HG02763 (cell line): ENCODE results near the gene FSTL4.

Experiments used
- ATAC-seq: cut with Tn5 transposase; IDR thresholded peaks from one replicate; pipeline ENCODE4 v1.9.1; 2021; ENCODE audit warnings: mild to moderate bottlenecking, moderate library complexity; ENCODE audit not compliant: unreplicated experiment

Gene FSTL4

DNA sequence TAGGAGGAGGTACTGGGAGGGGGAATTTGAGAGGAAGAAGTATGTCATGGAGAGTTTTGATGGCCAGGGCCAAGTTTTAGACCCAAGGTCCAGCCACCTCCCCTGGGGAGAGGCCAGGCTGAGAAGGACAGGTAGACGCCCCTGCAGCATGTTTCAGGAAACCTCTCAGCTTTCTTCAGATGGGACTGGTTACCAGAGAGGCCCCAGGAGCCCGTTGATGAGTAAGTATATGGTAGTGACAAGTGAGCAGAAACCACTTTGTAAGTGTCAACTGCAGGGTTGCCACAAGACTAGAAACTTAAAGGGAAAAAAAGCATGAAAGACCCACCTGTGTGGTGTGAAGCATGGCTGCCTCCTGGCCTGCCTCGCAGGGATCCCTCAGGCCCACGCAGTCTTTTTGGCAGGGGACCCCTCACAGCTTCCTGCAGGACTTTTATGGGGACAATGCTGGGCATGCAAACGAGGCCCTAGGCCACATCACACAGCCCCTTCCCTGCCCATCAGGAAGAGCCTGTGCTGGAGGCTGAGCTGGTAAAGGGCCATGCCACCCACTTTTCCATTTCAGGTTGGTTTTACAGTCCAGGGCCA is 255.9 kb downstream of the FSTL4 start:
- no peak for ATAC-seq

GRCh38 chr5:133354323-133355185 is 257.8 kb downstream of the FSTL4 start:
- no peak for ATAC-seq

DNA sequence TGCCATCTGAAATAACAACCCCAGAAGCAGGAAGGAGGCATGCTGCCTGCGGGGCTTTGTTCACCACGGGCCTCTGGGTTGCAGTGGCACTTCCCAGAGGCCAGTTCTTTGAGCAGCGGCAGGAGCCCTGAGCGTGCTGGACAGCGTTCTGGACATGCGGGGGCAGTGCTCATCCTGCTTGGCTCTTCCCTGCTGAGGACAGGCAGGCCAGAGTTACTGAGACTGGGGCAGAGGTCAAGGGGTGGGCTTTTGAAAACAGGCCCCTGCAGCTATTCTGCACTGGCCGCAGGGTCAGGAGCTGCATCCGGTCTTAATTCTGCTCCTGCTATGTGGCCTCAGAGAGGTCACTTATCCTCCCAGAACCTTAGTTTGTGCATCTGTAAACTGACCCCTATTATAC is 258.6 kb downstream of the FSTL4 start:
- no peak for ATAC-seq

GRCh38 chr5:133348406-133348805 is 263.9 kb downstream of the FSTL4 start:
- no peak for ATAC-seq

DNA sequence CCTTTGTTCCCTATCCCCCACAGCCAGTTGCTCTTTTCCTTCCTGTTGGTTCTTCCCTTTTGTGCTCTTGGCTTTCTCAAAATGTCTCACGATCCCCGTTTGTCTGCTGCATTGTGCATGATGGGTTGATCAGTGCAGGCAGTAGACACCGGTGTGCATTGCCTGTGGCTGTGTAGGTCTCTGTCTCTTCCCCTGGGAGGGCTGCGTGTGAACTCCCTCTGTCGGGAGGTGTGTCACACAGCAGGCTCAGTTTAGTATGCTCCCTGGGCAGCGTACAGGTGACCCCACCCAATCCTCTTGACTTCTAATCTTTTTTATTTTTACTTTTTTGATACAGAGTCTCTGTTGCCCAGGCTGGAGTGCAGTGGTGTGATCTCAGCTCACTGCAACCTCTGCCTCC is 265.3 kb downstream of the FSTL4 start:
- no peak for ATAC-seq

GRCh38 chr5:133344266-133344665 is 268.1 kb downstream of the FSTL4 start:
- ATAC-seq: no peak

- no peak for ATAC-seq
These were observed 269.1 kb downstream of the FSTL4 start for GRCh38 chr5:133343196-133343595.

DNA sequence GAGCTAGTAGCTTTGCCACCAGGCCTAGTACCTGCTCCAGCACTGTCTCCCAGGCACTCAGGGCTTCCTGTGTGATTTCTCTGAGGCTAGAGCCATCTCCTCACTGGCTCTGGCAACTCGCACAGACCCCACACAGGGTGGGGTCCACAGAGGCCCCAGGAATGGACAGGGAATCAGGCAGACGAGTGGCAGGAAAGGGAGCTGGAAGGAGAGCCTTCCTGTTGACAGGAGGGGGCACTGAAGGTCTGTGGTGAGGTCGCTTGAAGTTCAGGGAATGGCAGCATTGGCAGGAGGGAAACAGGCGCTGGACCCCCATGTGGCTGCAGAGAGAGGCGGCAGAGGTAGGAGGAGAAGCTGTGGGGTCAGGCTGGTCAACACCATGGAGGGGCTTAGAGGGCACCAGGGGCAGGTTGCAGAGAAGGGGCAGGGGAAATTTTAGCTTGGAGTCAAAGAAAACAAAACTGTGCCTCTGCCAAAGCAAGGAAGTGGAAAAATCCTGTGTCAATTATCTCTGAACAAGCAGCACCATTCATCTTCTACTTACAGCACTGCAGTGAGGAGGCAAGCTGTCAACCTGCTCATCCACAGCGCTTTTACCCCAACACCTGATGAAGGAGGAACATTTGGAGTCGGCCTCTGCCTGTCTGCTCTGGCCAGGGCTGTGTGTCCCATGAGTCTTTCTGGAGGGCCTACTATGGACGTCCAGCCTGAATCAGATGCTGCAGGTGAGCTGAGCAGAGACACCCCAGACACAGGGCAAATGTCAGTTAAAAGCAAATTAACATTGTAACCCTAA is 270.2 kb downstream of the FSTL4 start:
- no peak for ATAC-seq

DNA sequence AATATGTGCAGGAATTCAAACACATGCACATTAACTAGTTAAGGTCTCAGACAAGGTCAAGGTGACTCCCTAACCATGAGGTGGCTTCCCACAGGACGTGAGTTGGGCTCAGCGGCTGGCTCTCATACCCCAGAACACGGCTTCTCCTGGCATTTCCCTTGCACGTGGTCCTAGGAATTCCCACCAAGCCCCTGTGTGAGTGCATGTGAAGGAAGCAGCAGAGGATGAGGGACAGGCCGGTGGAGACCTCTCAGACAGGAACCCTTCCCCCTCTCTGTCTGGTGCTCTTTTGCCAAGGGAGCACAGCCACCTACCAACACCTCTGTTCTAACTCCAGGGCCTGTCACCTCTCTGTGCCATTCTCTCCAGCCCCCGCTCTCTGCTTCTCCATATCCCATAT is 271.0 kb downstream of the FSTL4 start:
- no peak for ATAC-seq

- ATAC-seq: no peak
These were observed 271.5 kb downstream of the FSTL4 start for GRCh38 chr5:133340822-133341221.

DNA sequence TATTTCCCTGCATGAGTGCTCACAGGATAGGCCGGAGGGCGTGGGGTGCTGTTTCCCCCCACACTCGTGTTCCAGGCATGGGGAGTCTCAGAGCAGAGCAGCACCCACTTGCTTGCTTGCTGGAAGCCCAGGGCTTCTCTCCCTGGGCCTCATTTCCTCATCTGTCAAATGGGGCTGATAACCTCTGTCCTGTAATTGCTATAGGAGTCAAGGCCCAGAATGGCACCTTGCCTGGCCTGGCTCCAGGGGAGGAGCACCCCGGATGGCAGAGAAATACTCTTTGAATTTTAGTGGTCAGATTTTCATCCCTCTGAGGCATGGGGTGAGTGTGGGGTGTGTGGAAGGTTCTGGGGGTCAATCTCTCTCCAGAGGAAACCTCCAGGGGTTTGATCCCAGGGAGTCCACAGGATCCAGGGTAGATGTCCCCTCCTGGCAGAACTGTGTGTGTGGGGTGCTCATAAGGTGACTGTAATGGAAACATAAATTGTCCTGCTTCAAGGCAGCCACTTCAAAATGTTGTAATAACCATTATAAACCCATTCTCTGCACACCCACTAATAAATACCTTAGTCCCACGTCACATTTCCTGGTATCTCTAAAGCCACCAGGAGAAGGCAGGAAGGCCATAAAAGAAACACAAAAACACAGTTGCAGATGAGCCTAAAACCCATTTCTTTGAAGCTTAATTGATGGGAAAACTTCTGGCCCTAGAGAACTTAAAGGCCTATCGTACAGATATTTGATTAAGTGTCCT is 272.2 kb downstream of the FSTL4 start:
- no peak for ATAC-seq

DNA sequence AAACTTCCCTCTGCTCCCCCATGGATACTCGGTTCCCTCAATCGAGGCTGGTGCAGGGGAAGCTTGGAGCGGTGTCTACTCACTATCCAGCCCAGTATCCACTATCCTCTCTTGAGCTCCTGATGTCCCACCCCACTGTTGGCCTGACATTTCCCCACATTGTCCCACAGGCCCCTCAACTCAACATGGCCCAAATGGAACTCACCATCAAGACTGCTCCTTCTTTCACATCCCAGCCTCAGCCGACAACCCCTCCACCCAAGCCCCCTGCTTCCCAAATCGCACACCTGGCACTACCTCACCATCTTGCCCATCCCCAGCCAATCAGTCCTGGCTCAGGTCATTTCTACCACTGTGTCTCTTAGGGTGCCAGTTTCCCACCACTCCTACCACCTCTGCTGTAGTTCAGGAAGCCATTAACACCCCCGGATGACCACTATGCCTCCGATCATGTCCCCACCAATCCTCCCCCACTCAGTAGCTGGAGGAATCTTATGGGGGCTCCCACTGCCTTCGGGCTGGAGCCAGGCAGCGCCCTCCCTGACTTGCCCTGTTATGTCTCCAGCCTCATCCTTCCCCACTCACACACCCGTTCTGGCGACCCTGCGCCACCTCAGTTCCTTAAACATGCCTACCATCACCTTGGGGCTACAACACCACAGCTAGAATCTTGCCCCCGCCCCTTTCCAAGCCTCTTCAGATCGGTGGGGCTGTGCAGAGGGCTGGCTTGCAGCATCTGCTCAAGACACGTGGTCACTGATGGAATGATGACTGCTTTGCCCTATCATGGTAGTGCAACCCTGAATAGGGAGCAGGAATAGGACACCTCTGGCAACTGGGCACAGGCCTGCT is 273.6 kb downstream of the FSTL4 start:
- ATAC-seq: no peak

DNA sequence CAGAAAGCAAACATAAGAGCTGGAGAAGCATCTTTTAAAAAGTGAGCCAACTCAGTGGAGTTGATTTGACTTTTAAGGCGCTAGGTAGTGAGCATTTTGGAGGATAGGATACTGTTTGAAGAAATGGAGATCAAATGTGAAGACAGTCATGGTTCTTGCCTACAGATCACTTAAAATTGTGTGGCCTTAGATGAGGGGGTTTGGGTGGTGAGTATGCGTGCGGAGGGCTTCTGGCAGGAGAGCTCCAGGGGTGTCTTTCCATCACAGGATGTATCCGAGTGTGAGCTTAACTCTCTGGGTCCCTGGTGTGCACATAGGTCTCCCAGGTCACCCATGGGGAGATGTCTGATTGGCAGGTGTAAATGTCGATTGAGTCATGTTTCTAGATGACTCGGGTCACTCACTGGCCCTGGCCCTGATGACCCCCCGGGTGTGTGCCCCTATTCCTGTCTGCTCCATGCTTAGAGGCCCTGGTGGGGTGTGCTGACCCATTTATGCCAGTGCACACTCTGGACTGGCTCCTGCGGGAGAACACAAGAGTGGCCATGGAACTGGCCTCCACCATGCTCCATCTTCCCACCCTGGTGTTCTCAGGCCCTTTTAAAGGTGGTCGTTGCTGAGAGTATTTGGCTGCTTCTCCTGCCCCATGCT is 274.4 kb downstream of the FSTL4 start:
- ATAC-seq: no peak

GRCh38 chr5:133336969-133337410 is 275.4 kb downstream of the FSTL4 start:
- ATAC-seq: no peak

- no peak for ATAC-seq
These were observed 276.0 kb downstream of the FSTL4 start for GRCh38 chr5:133336121-133336968.

DNA sequence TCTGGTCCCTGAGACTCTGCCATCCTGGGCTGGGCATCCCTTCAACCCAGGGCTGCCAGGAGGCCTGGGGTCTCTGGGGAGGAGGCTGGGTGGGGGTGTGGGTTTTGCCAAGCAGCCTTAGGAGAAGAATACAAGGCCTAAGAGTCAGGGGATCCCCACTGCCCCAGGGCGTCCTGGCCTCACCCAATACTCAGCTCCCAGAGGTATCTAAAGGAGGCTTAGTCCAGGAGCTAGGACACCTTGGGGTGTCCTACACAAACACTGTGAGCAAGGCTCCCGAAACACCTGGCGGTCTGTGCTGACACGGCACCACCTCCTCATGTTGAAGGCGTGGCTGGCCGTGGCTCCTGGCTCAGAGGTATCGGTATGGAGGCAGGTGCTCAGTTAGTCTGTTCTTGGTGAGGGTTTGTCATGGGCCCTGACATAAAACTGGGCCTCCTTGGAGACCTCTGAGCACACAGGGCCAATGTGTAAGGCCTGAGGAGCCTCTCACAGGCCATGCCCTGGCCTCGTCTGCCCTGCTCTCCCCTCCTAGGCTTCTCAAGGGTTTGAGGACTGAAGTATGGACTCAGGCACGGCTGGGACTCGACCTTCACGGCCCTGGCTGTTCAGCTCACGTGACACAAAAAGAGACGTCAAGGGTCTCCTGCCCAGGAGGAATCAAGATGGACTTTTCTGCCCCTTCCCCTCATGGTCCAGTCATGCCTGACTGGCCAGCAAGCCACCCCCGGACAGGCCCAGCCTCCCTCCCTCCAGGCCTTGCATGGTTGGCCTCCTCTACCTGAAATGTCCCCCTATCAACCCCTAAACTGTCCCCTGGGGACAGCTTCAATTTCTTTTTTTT is 277.3 kb downstream of the FSTL4 start:
- ATAC-seq: no peak

- no peak for ATAC-seq
These were observed 278.8 kb downstream of the FSTL4 start for GRCh38 chr5:133333326-133334150.
